Endothelial cell of umbilical vein (primary cell): ENCODE data around the gene SCGB1D1. TPM values are rescaled to one million over a fixed set of nuclear protein-coding genes. Genes with fewer than 3 reads are reported as not detected.
"Not testable (repeated sequence)": the region's sequence is repeated elsewhere in the genome, so short reads cannot be mapped to it uniquely, and the experiment has no call there.

ENCODE experiments used
- BruUV-seq: library from RNA; stranded (reverse); fragments of 400-500 nt; replicated peaks from 2 replicates; lab custom pipeline; 2021; lab: Mats Ljungman, UMichigan
- CTCF ChIA-PET: fragments of 300-600, 350-600 bp; sonication (Branson Sonifier 250); formaldehyde crosslinking; loops from one replicate; lab custom pipeline; 2021; ENCODE audit warnings: antibody characterized with exemption, inconsistent platforms; lab: Charles Lee
- POLR2A ChIA-PET: fragments of 300-600, 350-600 bp; sonication (Branson Sonifier 250); formaldehyde crosslinking; loops from one replicate; lab custom pipeline; 2021; ENCODE audit warnings: antibody characterized with exemption, inconsistent platforms; lab: Charles Lee
- DNase-seq: peaks from one replicate; pipeline ENCODE4 v3.0.0-alpha.2; 2011; ENCODE audit warnings: low read depth, low spot score
- FAIRE-seq: peaks from 2 replicates; lab custom pipeline; 2011; peaks lifted over from hg19 to GRCh38; lab: Jason Lieb, UNC
- H2AFZ ChIP-seq: 2 replicates; pipeline ENCODE4 v1.6.0; 2012; ENCODE audit warnings: low read depth, low read length, control low read depth, inconsistent platforms
- H3K27ac ChIP-seq: 2 replicates; pipeline ENCODE4 v1.5.1; 2011; ENCODE audit warnings: low read depth, mild to moderate bottlenecking, control low read depth, low read length, moderate library complexity; ENCODE audit not compliant: insufficient read depth
- H3K27me3 ChIP-seq, 2 experiments: 2 replicates each; pipeline versions ENCODE4 v1.6.0 to v1.6.1; 2011; ENCODE audit warnings: low read length in 2 of 2, mixed read lengths in 1 of 2; ENCODE audit not compliant: control insufficient read depth in 2 of 2, insufficient read depth in 2 of 2
- H3K36me3 ChIP-seq, 2 experiments: 2 replicates in 1 of 2; 3 replicates in 1 of 2; pipeline ENCODE4 v1.5.1; 2011; ENCODE audit warnings: low read length in 2 of 2, mild to moderate bottlenecking in 1 of 2, moderate library complexity in 1 of 2; ENCODE audit not compliant: control insufficient read depth in 2 of 2, insufficient read depth in 2 of 2; ENCODE audit errors: extremely low read depth in 1 of 2
- H3K4me1 ChIP-seq: 3 replicates; pipeline ENCODE4 v1.5.1; 2011; ENCODE audit warnings: mild to moderate bottlenecking, low read length; ENCODE audit not compliant: control insufficient read depth, insufficient read depth; ENCODE audit errors: extremely low read depth
- H3K4me2 ChIP-seq: 2 replicates; pipeline ENCODE4 v1.6.1; 2011; ENCODE audit warnings: low read length, control low read depth, mixed read lengths; ENCODE audit not compliant: insufficient read depth
- H3K4me3 ChIP-seq, 3 experiments: fragments of 200-600 bp in 1 of 3; sonication (generic), shearing (Covaris generic) in 1 of 3; replicated peaks in 1 of 3; 2 replicates each; pipeline ENCODE4 v1.5.1; 2011 to 2016; ENCODE audit warnings: control low read depth in 3 of 3, low read length in 3 of 3, mild to moderate bottlenecking in 2 of 3, inconsistent platforms in 1 of 3, low read depth in 1 of 3, moderate library complexity in 1 of 3; ENCODE audit not compliant: insufficient read depth in 1 of 3
- H3K79me2 ChIP-seq: 2 replicates; pipeline ENCODE4 v1.6.0; 2012; ENCODE audit warnings: low read length, inconsistent platforms; ENCODE audit not compliant: control insufficient read depth, insufficient read depth
- H3K9ac ChIP-seq: replicated peaks from 2 replicates; pipeline ENCODE3; 2011; ENCODE audit warnings: low read length, control low read depth; ENCODE audit not compliant: insufficient read depth; ENCODE audit errors: extremely low read depth
- H3K9me1 ChIP-seq: replicated peaks from 3 replicates; pipeline ENCODE4 v1.6.0; 2011; ENCODE audit warnings: mild to moderate bottlenecking, low read length; ENCODE audit not compliant: control insufficient read depth, insufficient read depth; ENCODE audit errors: extremely low read depth
- H3K9me3 ChIP-seq: replicated peaks from 2 replicates; pipeline ENCODE4 v1.5.1; 2012; ENCODE audit warnings: low read length, inconsistent platforms; ENCODE audit not compliant: control insufficient read depth, insufficient read depth
- H4K20me1 ChIP-seq: replicated peaks from 2 replicates; pipeline ENCODE3; 2011; ENCODE audit warnings: mild to moderate bottlenecking, low read length; ENCODE audit not compliant: control insufficient read depth, insufficient read depth; ENCODE audit errors: extremely low read depth
- GATA2 ChIP-seq: IDR thresholded peaks from 2 replicates; pipeline ENCODE4 v1.7.0; 2011; ENCODE audit warnings: low read depth, mild to moderate bottlenecking, moderate library complexity, mixed read lengths, low read length; ENCODE audit not compliant: insufficient read length, insufficient read depth
- MYC ChIP-seq: IDR thresholded peaks from one replicate; pipeline ENCODE4 v1.6.1; 2011; ENCODE audit warnings: mild to moderate bottlenecking, low read depth, low read length
- dilution Hi-C: fragments of 300-500 bp; cut with MboI; formaldehyde crosslinking; loops from one replicate; pipeline ENCODE4 v1.15.0; 2019; ENCODE audit warnings: low sequenced_read_pairs; ENCODE audit not compliant: extremely low pct_ligation_motif_present
- intact Hi-C: fragments of 100-400 bp; cut with micrococcal nuclease; formaldehyde crosslinking; loops from one replicate; pipeline ENCODE4 v1.10.0; 2022
- polyA plus RNA-seq, 4 experiments: library from polyadenylated mRNA; depleted of rRNA in 3 of 4; stranded (reverse) in 3 of 4; unstranded in 1 of 4; fragments of >200 nt; gene quantifications; 2 replicates each; pipeline versions ENCODE4 v1.2.1 to v1.2.3, GENCODE V29; 2011 to 2012; ENCODE audit warnings: missing spikeins in 1 of 4
- total RNA-seq: library from RNA; stranded (reverse); gene quantifications from 2 replicates; pipeline ENCODE4 v1.2.3, GENCODE V29; 2021
- TF ChIP-seq, protein P1 (sequence below): IDR thresholded peaks from 2 replicates; pipeline ENCODE4 v1.6.1; 2011; ENCODE audit not compliant: insufficient read depth, insufficient read length

SCGB1D1 gene
- total and polyA plus RNA-seq, 2 donors (not counting 3 experiments of a cell fraction or from before 2014, with no cell fraction given) = not detected

DNA sequence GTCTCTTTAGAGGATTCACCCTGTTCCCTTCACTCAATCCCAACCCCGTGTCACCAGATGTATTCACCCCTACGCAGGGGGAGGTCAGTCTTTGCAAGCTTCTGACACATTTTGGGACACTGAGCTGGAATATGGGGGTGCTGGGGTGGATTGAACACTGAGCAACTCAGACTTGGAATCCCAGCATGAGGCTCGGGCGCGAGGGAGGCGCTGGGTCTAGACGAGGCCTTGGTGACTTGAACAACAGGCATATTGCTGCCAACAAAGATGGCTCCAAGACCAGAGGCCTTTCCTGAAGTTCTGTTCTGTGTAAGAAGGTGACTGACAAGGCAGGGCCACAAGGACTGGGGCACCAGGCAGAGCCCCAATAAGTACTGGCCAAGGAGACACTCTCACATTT is 15.4 kb downstream of the SCGB1D1 start:
- no peaks in the 10 kb centered on the region for H3K79me2 ChIP-seq
- H3K4me1 ChIP-seq = no peaks in the 10 kb centered on the region
- ChIA-PET POLR2A (no interaction called here), CTCF (interaction anchor here (1.2 kb wide), 1 partner anchor 52 kb away, joined by 3 read pairs; no protein-coding TSS in a partner anchor)
- dilution Hi-C loops = loop anchor here (5.0 kb wide), 1 partner anchor 38 kb away; no protein-coding TSS in a partner anchor
- intact Hi-C loops = no loop called here
- FAIRE-seq (no peak), DNase-seq (no peak)
- no TSS peak for BruUV-seq
- no peak overlapping the region for H3K4me3 ChIP-seq
- H3K27me3 ChIP-seq = peaks cover 6 to 8% of the 10 kb centered on the region in 2 experiments
- H4K20me1 ChIP-seq = no peaks in the 10 kb centered on the region
- H3K9me1 ChIP-seq = no peaks in the 10 kb centered on the region
- H3K27ac ChIP-seq = no peak overlapping the region
- no peaks in the 10 kb centered on the region for H3K36me3 ChIP-seq
- H3K9ac ChIP-seq = no peak overlapping the region
- TF ChIP-seq, protein P1, sequence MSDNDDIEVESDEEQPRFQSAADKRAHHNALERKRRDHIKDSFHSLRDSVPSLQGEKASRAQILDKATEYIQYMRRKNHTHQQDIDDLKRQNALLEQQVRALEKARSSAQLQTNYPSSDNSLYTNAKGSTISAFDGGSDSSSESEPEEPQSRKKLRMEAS = no peak
- TF ChIP-seq GATA2 = no peak
- no peak for TF ChIP-seq MYC
- H3K4me2 ChIP-seq = no peak overlapping the region
- H2AFZ ChIP-seq = no peak overlapping the region
- H3K9me3 ChIP-seq = no peaks in the 10 kb centered on the region

DNA sequence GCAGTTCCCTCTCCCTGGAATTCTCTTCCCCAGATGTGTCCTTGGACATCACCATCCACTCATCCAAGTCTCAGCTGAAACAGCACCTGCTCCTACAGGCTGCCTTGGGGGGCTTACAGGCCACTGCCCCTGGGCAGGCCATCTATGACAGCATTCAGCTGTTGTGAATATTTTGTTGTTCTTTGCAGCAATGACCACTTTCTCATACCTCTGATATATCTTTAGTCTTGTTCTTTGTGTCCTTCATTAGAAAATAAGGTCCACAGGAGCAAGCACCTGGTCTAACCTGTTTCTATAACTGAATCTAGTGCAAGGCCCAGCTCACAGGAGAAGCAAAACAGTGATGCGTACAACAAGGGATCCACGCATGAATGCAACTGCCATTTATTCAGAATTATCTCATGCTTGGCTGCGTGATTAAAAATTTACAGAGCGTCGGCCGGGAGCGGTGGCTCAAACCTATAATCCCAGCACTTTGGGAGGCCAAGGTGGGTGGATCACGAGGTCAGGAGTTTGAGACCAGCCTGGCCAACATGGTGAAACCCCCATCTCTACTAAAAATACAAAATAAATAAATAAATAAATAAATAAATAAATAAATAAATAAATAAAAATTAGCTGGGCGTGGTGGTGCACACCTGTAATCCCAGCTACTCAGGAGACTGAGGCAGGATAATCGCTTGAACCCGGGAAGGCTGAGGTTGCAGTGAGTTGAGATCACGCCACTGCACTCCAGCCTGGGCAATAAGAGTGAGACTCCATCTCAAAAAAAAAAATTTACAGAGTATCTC is 16.5 kb downstream of the SCGB1D1 start:
- POLR2A ChIA-PET, BruUV-seq, H4K20me1 ChIP-seq, H3K79me2 ChIP-seq, H3K9me1 ChIP-seq, H3K4me1 ChIP-seq, DNase-seq, H3K27ac ChIP-seq, intact Hi-C loops, H3K27me3 ChIP-seq, H3K4me2 ChIP-seq, H3K36me3 ChIP-seq, H2AFZ ChIP-seq, H3K9me3 ChIP-seq, H3K4me3 ChIP-seq, FAIRE-seq, H3K9ac ChIP-seq: not testable (repeated sequence)
- dilution Hi-C loops = loop anchor here (5.0 kb wide), 1 partner anchor 39 kb away; no protein-coding TSS in a partner anchor
- CTCF ChIA-PET = interaction anchor here (1.4 to 2.0 kb wide), 3 partner anchors 19 to 124 kb away, joined by 3 to 18 read pairs (median 5); no protein-coding TSS in a partner anchor
